Stomach (tissue), 9 donors: ENCODE data around the gene PC. TPM values are rescaled to one million over a fixed set of nuclear protein-coding genes. Genes with fewer than 3 reads are reported as not detected.

Experiments
- DNase-seq, 2 donors: peaks; one replicate each; pipeline versions ENCODE4 v3.0.0 to v3.0.0-alpha.2; 2013 to 2019
- H3K27ac ChIP-seq, 5 donors: fragments of 200-600 bp in 4 of 5; sonication (generic) in 4 of 5; one replicate each; pipeline ENCODE4 v1.5.1; 2013 to 2019; ENCODE audit warnings: mild to moderate bottlenecking in 1 of 5, moderate library complexity in 1 of 5
- H3K27me3 ChIP-seq, 3 donors: fragments of 200-600 bp; sonication (generic); one replicate each; pipeline ENCODE4 v1.5.1; 2017 to 2019; ENCODE audit warnings: mixed run types in 1 of 3
- H3K36me3 ChIP-seq, 4 donors: fragments of 200-600 bp; sonication (generic); 1 replicate in 3 of 4; 2 replicates in 1 of 4; pipeline ENCODE4 v1.5.1; 2016 to 2019
- H3K4me1 ChIP-seq, 4 donors: fragments of 200-600 bp; sonication (generic); one replicate each; pipeline ENCODE4 v1.5.1; 2016 to 2019
- H3K4me3 ChIP-seq, 4 donors: fragments of 200-600 bp; sonication (generic) in 3 of 4; one replicate each; pipeline ENCODE4 v1.5.1; 2016 to 2019; ENCODE audit warnings: mild to moderate bottlenecking in 1 of 4
- H3K9me3 ChIP-seq, 4 donors: fragments of 200-600 bp; sonication (generic); one replicate each; pipeline ENCODE4 v1.5.1; 2016 to 2019
- EP300 ChIP-seq: sonication (generic); formaldehyde crosslinking; IDR thresholded peaks from one replicate; pipeline ENCODE4 v1.6.1; 2017; ENCODE audit warnings: antibody characterized with exemption
- POLR2A ChIP-seq, 4 donors: fragments of 450-650 bp; IDR thresholded peaks; one replicate each; pipeline ENCODE4 v1.6.1; 2016; ENCODE audit warnings: antibody characterized with exemption in 4 of 4, control low read depth in 2 of 4, mild to moderate bottlenecking in 1 of 4, moderate library complexity in 1 of 4
- POLR2AphosphoS5 ChIP-seq, 3 donors: sonication (generic); formaldehyde crosslinking; IDR thresholded peaks; one replicate each; pipeline ENCODE4 v1.6.1; 2016; ENCODE audit warnings: antibody characterized with exemption in 3 of 3
- WGBS, 5 donors: extraction: QIAGEN DNeasy Blood & Tissue Kit in 3 of 5; methylation state at CpG; one replicate each; pipeline versions ENCODE4 v1.1.5 to v1.1.7; 2013 to 2018; 5-methylcytosine and 5-hydroxymethylcytosine counted together
- intact Hi-C: fragments of 100-400 bp; cut with DNase I; formaldehyde crosslinking; loops from one replicate; pipeline ENCODE4 v1.15.1; 2023; ENCODE audit warnings: low total_unique reads
- polyA plus RNA-seq, 3 donors: library from polyadenylated mRNA; stranded (reverse); fragments of 200-250 nt; gene quantifications; one replicate each; pipeline ENCODE4 v1.2.3, GENCODE V29; 2013
- total RNA-seq, 5 donors: library from RNA; depleted of rRNA; stranded (reverse); fragments of >200 nt; gene quantifications; one replicate each; pipeline versions ENCODE4 v1.1.0 to v1.2.3, GENCODE V29; 2014 to 2016
- TF ChIP-seq, protein P1 (sequence below), 7 experiments: fragments of 450-650 bp in 4 of 7; fragments of 200-600 bp in 3 of 7; sonication (generic) in 3 of 7; IDR thresholded peaks; one replicate each; pipeline ENCODE4 v1.5.1; 2016 to 2019; ENCODE audit warnings: antibody characterized with exemption in 7 of 7, control low read depth in 2 of 7, mild to moderate bottlenecking in 1 of 7
- donor health status: healthy with polysubstance abuse.
- donor health status: Bipolar disorder and iron deficiency.
- donor health status: healthy.

The PC gene
- total and polyA plus RNA-seq, 8 donors = 0.58 to 86.0 (median 22.3) TPM

DNA sequence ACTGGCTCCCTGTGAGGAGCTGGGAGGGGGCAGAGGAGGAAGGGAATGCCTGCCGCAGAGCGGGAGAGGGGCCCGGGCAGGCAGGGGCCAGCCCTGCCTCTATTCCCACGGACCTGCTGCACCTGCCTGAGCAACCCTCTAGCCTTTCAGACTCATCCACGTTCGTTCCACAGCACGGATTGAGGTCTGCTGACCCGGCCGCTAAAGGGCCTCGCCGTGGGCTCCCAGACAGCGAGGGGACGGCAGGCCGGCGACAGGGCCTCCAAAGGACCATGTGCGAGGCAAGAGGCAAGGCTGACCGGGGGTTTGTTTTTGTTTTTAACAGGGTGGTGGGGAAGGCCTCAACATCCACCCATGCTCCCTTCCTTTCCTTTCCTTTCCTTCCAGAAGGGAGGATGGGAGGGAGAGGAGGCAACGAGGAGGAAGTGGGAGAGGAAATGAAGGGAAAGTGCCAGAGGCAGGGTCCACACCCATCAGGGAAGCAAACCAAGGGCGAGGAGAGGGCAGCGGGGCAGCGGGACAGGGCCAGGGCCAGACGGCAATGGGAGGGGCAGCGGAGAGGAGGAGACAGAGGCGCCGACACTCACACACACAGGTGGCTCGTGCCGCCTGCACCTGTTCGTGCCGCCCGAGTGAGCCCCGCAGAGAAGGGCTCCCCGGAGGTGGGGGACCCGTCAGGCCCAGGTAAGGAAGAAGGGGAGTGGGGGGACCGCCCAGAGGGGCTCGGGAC, 93.8 kb downstream of the PC start:
- Histone ChIP-seq H3K4me1 (peaks cover 0 to 17% (median 6%) of the 10 kb centered on the region in 4 donors), H3K27me3 (no peaks in the 10 kb centered on the region), H3K9me3 (no peaks in the 10 kb centered on the region), H3K36me3 (peaks cover 0 to 52% (median 23%) of the 10 kb centered on the region in 4 donors), H3K4me3 (no peak overlapping the region), H3K27ac (no peak overlapping the region)
- WGBS, 5 donors = 65 to 83% (median 72%) methylated on average over 28 to 35 of the region's 35 CpGs
- intact Hi-C loops = no loop called here
- no peak for DNase-seq
- no peak for TF ChIP-seq EP300
- no peak for TF ChIP-seq POLR2A (IDR thresholded peaks at IDR 0.05)
- no peak for TF ChIP-seq POLR2AphosphoS5 (IDR thresholded peaks at IDR 0.05)
- TF ChIP-seq, protein P1, sequence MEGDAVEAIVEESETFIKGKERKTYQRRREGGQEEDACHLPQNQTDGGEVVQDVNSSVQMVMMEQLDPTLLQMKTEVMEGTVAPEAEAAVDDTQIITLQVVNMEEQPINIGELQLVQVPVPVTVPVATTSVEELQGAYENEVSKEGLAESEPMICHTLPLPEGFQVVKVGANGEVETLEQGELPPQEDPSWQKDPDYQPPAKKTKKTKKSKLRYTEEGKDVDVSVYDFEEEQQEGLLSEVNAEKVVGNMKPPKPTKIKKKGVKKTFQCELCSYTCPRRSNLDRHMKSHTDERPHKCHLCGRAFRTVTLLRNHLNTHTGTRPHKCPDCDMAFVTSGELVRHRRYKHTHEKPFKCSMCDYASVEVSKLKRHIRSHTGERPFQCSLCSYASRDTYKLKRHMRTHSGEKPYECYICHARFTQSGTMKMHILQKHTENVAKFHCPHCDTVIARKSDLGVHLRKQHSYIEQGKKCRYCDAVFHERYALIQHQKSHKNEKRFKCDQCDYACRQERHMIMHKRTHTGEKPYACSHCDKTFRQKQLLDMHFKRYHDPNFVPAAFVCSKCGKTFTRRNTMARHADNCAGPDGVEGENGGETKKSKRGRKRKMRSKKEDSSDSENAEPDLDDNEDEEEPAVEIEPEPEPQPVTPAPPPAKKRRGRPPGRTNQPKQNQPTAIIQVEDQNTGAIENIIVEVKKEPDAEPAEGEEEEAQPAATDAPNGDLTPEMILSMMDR (IDR thresholded peaks at IDR 0.05) = no peak

DNA sequence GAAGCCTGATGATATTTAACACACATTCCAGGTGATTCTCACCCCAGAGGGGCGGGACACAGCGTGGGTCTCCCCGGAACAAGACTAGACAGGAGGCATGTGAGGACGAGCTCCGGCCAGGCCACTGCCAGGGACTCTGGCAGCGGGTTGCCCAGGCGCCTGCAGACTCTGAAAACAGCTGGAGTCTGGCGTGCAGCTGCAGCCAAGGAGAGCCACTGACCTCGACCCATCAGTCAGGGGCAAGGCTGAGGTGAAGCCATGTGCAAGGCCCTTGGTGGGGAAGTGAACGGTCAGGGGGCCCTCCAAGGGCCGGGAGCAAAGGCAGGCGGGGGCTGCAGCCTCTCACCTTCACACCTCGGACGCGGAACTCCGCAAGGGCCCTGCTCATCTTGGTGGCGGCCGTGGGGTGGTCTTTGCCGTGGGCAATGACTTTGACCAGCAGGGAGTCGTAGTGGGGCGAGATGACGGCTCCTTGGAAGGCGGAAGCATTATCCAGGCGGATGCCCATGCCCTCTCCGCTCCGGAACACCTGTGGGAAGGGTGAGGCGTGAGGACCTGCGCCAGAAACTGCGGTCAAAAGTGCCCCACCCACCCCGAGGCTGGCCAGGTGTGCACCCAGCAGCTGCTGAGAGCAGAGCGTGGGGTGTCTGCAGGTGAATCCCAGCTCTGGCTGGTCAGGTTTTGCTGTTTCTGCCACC, 94.6 kb downstream of the PC start:
- peaks cover 0 to 18% (median 4%) of the 10 kb centered on the region in 4 donors for H3K4me1 ChIP-seq
- no peak overlapping the region for H3K4me3 ChIP-seq
- peaks cover 0 to 59% (median 27%) of the 10 kb centered on the region in 4 donors for H3K36me3 ChIP-seq
- no peak for TF ChIP-seq POLR2A (IDR thresholded peaks at IDR 0.05)
- TF ChIP-seq, protein P1 (IDR thresholded peaks at IDR 0.05) = no peak
- TF ChIP-seq POLR2AphosphoS5 (IDR thresholded peaks at IDR 0.05) = no peak
- no peak for TF ChIP-seq EP300
- no peak overlapping the region for H3K27ac ChIP-seq
- no peaks in the 10 kb centered on the region for H3K9me3 ChIP-seq
- 81 to 88% (median 86%) methylated on average over 18 to 31 of the region's 31 CpGs for WGBS, 5 donors
- no peak for DNase-seq
- H3K27me3 ChIP-seq = no peaks in the 10 kb centered on the region
- intact Hi-C loops = no loop called here

DNA sequence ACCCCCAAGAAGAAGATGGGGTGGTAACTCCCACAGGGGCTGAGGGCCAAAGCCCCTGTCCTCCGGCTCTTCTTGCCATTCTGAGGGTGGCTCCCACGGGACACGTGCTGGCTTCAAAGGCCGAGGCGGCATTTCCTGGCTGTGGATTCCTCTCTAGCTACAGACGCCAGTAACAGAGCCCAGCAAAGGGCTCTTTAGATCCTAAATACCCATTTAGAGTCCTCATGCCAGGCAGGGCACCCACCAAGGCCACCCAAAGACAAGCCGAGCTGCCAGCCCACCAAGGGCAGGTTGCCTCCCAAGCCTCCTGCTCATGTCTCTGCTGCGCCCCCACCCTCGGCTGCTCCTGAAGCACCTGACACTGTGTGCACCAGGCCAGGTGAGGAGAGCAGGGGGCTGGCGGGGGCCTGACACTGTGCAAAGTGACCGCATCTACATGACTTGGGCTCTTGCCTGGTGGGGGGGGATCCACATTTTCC, 95.6 kb downstream of the PC start:
- peaks cover 0 to 25% (median 5%) of the 10 kb centered on the region in 4 donors for H3K4me1 ChIP-seq
- intact Hi-C loops = no loop called here
- 89 to 96% (median 95%) methylated on average over 9 to 11 of the region's 11 CpGs for WGBS, 5 donors
- no peaks in the 10 kb centered on the region for H3K27me3 ChIP-seq
- DNase-seq = no peak
- no peaks in the 10 kb centered on the region for H3K9me3 ChIP-seq
- H3K27ac ChIP-seq = no peak overlapping the region
- H3K36me3 ChIP-seq = peaks cover 0 to 67% (median 30%) of the 10 kb centered on the region in 4 donors
- TF ChIP-seq EP300 = no peak
- TF ChIP-seq, protein P1 (IDR thresholded peaks at IDR 0.05) = no peak
- TF ChIP-seq POLR2AphosphoS5 (IDR thresholded peaks at IDR 0.05) = no peak
- no peak for TF ChIP-seq POLR2A (IDR thresholded peaks at IDR 0.05)
- H3K4me3 ChIP-seq = no peak overlapping the region

DNA sequence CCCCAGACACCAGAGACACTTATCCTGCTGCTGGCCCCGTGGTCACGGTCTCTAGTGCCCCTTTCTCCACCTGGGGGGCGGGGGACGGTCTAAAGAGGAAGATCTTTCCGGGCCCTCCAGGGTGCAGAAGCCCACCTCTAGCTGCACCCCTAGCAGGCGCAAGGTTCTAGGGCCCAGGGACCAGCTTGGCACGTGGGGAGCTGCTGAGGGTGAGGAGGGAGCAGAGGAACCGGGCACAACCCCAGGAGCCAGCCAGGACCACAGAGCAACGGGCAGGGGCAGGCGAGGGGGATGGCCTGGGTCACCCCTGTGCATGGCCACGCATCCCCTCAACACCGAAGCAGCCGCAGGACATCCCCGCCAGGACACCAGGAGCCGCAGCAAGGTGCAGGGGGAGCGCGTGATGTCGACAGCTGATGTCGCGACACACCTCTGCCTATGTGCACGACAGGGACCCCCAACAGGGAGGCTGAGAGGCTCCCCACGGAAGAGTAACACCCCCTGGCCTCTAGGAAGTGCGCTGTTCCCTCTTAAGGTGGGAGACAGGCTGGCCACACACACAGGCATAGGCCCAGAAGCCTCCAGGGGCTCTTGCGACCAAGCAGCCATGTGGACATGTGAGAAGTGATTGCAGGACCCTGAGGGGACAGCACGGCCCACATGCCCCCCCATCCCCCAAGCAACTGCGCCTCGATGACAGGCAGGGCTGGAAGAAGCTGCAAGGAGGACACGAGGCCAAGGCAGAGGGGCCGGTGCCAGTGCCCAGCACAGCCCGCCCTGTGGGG, 96.2 kb downstream of the PC start:
- H3K4me3 ChIP-seq = no peak overlapping the region
- intact Hi-C loops = no loop called here
- H3K27ac ChIP-seq = no peak overlapping the region
- TF ChIP-seq, protein P1 (IDR thresholded peaks at IDR 0.05) = no peak
- TF ChIP-seq POLR2A (IDR thresholded peaks at IDR 0.05) = no peak
- no peak for TF ChIP-seq EP300
- TF ChIP-seq POLR2AphosphoS5 (IDR thresholded peaks at IDR 0.05) = no peak
- no peak for DNase-seq
- H3K36me3 ChIP-seq = peaks cover 0 to 67% (median 30%) of the 10 kb centered on the region in 4 donors
- H3K4me1 ChIP-seq = peaks cover 0 to 31% (median 10%) of the 10 kb centered on the region in 4 donors
- WGBS, 5 donors = 84 to 94% (median 92%) methylated on average over 18 to 30 of the region's 30 CpGs
- no peaks in the 10 kb centered on the region for H3K9me3 ChIP-seq
- no peaks in the 10 kb centered on the region for H3K27me3 ChIP-seq
